ENCODE measurements around the gene ABCD4.
A peak's percentile ranks its signal among the peaks of the same experiment; 100 is the strongest.

The ABCD4 gene

DNA sequence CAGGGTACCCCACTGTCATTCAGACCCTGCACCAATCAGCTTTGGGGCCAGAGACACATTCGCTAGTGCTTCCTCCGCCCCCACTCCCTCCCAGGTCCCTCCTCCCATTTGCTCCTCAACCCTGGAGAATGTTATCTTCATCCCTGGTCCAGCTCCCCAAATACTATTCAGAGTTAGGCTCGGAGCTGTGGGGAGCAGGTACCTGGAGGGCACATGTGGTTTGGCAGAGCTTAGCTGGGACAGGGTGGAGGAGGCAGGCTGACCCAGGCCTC, 44.0 kb downstream of the ABCD4 start:
- no peak overlapping the region for H3K27ac ChIP-seq (replicated peaks)
- no peak overlapping the region for H3K4me3 ChIP-seq (replicated peaks; ENCODE audit: insufficient read depth, low read length)
- TF ChIP-seq SPI1 (IDR thresholded peaks at IDR 0.05; ENCODE audit: borderline replicate concordance, low read depth) (no peak), POLR2AphosphoS5 (IDR thresholded peaks at IDR 0.05; ENCODE audit: low read depth) (no peak), GABPA (IDR thresholded peaks at IDR 0.05; ENCODE audit: low read depth) (no peak), CTCF (IDR thresholded peaks at IDR 0.05; ENCODE audit: insufficient read depth, low read length) (no peak)
- TF ChIP-seq, protein P1, sequence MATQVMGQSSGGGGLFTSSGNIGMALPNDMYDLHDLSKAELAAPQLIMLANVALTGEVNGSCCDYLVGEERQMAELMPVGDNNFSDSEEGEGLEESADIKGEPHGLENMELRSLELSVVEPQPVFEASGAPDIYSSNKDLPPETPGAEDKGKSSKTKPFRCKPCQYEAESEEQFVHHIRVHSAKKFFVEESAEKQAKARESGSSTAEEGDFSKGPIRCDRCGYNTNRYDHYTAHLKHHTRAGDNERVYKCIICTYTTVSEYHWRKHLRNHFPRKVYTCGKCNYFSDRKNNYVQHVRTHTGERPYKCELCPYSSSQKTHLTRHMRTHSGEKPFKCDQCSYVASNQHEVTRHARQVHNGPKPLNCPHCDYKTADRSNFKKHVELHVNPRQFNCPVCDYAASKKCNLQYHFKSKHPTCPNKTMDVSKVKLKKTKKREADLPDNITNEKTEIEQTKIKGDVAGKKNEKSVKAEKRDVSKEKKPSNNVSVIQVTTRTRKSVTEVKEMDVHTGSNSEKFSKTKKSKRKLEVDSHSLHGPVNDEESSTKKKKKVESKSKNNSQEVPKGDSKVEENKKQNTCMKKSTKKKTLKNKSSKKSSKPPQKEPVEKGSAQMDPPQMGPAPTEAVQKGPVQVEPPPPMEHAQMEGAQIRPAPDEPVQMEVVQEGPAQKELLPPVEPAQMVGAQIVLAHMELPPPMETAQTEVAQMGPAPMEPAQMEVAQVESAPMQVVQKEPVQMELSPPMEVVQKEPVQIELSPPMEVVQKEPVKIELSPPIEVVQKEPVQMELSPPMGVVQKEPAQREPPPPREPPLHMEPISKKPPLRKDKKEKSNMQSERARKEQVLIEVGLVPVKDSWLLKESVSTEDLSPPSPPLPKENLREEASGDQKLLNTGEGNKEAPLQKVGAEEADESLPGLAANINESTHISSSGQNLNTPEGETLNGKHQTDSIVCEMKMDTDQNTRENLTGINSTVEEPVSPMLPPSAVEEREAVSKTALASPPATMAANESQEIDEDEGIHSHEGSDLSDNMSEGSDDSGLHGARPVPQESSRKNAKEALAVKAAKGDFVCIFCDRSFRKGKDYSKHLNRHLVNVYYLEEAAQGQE (IDR thresholded peaks at IDR 0.05; ENCODE audit: insufficient replicate concordance, low read depth) = no peak
- no peaks in the 10 kb centered on the region for H3K27me3 ChIP-seq (ENCODE audit: insufficient read depth, poor library complexity, severe bottlenecking)
- no peak for DNase-seq (ENCODE audit: low read depth in 1 of 2, low spot score in 1 of 2)

DNA sequence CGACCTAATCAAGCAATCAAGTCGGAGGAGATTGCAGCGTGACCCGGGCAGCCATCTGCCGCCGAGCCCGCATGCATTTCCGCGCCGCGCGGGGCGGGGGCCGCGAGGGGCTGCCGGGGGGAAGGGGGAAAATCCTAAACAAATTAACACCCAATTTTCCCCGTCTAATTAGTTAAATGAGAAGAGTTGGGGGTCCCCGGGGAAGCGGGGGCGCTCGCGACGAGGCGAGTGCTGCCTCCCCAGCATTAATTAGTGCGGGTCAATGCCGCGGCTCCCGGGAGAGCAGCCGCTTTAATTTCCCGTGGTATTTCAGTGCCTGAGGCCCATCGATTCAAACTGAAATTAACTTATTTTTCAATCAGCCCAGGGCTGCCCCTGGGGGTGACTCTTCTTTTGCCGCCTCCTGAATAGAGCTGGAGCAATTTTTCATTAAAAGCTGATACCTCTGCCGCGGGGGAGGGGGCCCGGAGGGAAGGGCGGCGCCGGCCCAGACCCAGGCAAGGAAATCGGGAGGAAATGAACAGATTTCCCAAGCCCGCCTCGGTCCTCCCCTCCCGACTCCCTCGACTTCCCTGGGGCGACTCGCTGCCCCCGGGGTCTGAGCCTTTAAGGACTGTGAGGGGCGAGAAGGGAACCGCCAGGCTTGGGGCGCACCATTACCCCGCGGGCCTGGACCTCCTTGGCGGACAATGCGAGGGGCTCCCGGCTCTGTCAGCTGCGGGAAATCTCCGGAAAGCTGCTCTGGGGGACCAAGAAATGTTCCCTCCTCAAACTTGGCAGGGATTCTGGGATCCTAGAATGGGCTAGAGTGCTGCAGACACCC, 44.6 kb downstream of the ABCD4 start:
- TF ChIP-seq CTCF (IDR thresholded peaks at IDR 0.05; ENCODE audit: insufficient read depth, low read length) (no peak), GABPA (IDR thresholded peaks at IDR 0.05; ENCODE audit: low read depth) (no peak), SPI1 (IDR thresholded peaks at IDR 0.05; ENCODE audit: borderline replicate concordance, low read depth) (no peak)
- H3K4me3 ChIP-seq (replicated peaks; ENCODE audit: insufficient read depth, low read length) = peak overlapping the region; percentile 46
- no peak overlapping the region for H3K27ac ChIP-seq (replicated peaks)
- no peaks in the 10 kb centered on the region for H3K27me3 ChIP-seq (ENCODE audit: insufficient read depth, poor library complexity, severe bottlenecking)
- DNase-seq (ENCODE audit: low read depth in 1 of 2, low spot score in 1 of 2) = no peak

GRCh38 chr14:74257078-74257940, 45.4 kb downstream of the ABCD4 start:
- H3K4me3 ChIP-seq (replicated peaks; ENCODE audit: insufficient read depth, low read length) = peak overlapping the region; percentile 46
- no peak overlapping the region for H3K27ac ChIP-seq (replicated peaks)
- TF ChIP-seq GABPA (IDR thresholded peaks at IDR 0.05; ENCODE audit: low read depth) = no peak
- peak; percentile 1 to 8 for DNase-seq (ENCODE audit: low read depth in 1 of 2, low spot score in 1 of 2)
- no peaks in the 10 kb centered on the region for H3K27me3 ChIP-seq (ENCODE audit: insufficient read depth, poor library complexity, severe bottlenecking)

GRCh38 chr14:74255281-74255680, 47.5 kb downstream of the ABCD4 start:
- DNase-seq (ENCODE audit: low read depth in 1 of 2, low spot score in 1 of 2) = no peak
- Histone ChIP-seq H3K27me3 (ENCODE audit: insufficient read depth, poor library complexity, severe bottlenecking) (no peaks in the 10 kb centered on the region), H3K27ac (replicated peaks) (no peak overlapping the region), H3K4me3 (replicated peaks; ENCODE audit: insufficient read depth, low read length) (no peak overlapping the region)
- no peak for TF ChIP-seq SPI1 (IDR thresholded peaks at IDR 0.05; ENCODE audit: borderline replicate concordance, low read depth)
- TF ChIP-seq, protein P1 (IDR thresholded peaks at IDR 0.05; ENCODE audit: insufficient replicate concordance, low read depth) = no peak
- no peak for TF ChIP-seq GABPA (IDR thresholded peaks at IDR 0.05; ENCODE audit: low read depth)
- TF ChIP-seq POLR2AphosphoS5 (IDR thresholded peaks at IDR 0.05; ENCODE audit: low read depth) = no peak
- no peak for TF ChIP-seq CTCF (IDR thresholded peaks at IDR 0.05; ENCODE audit: insufficient read depth, low read length)

Measured in HL-60 (cell line).